Measurements from ENCODE around the gene CCSER1.
"Not testable (repeated sequence)": the region's sequence is repeated elsewhere in the genome, so short reads cannot be mapped to it uniquely, and the experiment has no call there.

Gene CCSER1

DNA sequence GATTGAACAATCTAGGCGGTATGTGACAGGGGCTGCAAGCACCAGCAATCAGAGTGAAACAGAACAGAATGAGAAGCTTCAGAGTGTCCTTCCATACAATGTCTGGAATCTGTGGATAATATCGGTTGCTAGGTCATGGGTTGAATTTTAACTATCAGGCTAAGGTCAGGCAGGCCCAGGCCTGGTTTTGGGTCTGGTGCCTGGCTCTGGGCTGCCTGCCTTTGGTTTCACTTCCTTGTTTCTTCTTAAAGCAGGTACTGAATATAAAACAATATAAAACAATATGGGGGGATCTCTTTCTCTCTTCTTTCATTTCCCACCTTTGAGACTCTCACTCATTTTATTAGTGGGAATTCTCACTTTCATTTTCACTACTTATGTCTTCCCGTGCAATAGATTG lies 962.0 kb downstream of the CCSER1 start:
- Histone ChIP-seq H3K4me2 (no peak overlapping the region), H3K9me3 (replicated peaks in 1 of 11) (no peaks in the 10 kb centered on the region), H3K4me1 (no peaks in the 10 kb centered on the region), H3K27ac (no peak overlapping the region), H3K9ac (no peak overlapping the region), H3K36me3 (no peaks in the 10 kb centered on the region), H3K27me3 (no peaks in the 10 kb centered on the region), H4K20me1 (no peaks in the 10 kb centered on the region), H3K4me3 (no peak overlapping the region)
- no peak for TF ChIP-seq Cebpa-rat (IDR thresholded peaks at IDR 0.05)

DNA sequence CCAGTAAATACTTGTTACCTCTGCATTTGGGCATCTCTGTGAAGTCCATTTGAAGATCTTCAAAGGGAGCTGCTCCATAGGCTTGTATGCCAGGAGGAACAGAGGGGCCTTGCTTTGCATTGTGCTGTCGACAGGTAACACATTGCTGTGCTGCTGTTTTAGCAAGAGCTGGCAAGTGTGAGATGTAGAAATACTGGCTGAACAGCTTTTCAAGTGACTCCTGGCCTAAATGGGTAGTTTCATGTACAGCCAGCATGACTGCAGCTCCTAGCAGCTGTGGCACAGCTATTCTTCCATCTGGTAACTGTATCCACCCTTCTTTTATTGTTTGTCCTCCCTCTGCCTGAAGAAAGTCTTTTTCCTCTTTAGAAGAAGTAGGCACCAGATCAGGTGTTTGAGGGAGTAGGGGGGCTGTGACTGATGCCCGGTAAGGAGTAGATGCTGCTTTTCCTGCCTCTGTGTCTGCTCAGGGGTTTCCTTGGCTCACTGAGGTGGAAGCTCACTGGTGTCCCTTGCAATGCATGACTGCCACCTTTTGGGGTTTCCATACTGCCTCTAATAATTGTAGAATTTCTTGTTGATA lies 965.3 kb downstream of the CCSER1 start:
- Histone ChIP-seq H3K27ac (no peak overlapping the region), H3K4me2 (no peak overlapping the region), H3K27me3 (no peaks in the 10 kb centered on the region), H3K9ac (no peak overlapping the region), H3K4me3 (no peak overlapping the region), H3K4me1 (no peaks in the 10 kb centered on the region), H3K9me3 (replicated peaks in 1 of 11) (no peaks in the 10 kb centered on the region), H4K20me1 (no peaks in the 10 kb centered on the region), H3K36me3 (no peaks in the 10 kb centered on the region)
- TF ChIP-seq Cebpa-rat (IDR thresholded peaks at IDR 0.05) = no peak

DNA sequence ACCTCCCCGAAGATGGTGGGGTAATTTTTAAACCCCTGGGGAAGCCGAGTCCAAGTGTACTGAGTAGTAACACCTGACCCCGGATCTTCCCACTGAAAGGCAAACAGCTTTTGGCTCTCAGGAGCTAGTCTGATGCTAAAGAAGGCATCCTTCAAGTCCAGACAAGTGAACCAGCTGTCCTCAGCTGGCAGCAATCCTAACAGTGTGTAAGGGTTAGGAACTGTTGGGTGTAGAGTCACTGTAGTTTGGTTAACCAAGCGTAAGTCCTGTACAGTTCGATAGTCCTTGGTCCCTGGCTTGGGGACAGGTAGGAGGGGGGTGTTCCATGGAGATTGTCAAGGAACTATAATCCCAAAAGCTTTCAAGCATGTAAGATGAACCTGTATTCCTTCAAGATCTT lies 967.0 kb downstream of the CCSER1 start:
- H3K27me3 ChIP-seq; H3K36me3 ChIP-seq; H3K9ac ChIP-seq; H3K27ac ChIP-seq; H3K9me3 ChIP-seq (replicated peaks in 1 of 11); H4K20me1 ChIP-seq; H3K4me3 ChIP-seq; H3K4me2 ChIP-seq; H3K4me1 ChIP-seq: not testable (repeated sequence)

DNA sequence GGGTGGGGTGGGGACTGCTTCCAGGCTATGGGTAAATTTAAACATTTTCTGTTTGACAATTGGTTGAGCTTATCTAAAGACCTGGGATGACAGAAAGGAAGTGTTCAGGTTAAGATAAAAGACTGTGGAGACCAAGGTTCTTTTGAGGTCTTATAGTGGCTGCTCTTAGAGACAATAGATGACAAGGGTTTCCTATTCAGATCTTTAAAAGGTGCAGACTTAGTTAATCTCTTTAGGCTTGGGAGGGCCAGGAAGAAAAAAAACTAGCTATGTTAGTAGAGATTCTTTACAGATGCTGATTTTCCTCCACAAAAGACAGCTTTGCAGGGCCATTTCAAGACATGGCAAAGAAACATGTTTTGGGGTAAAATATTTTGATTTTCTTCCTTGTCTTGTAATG lies 972.5 kb downstream of the CCSER1 start:
- no peak overlapping the region for H3K9ac ChIP-seq
- H3K27ac ChIP-seq = no peak overlapping the region
- no peak overlapping the region for H3K4me2 ChIP-seq
- H3K4me3 ChIP-seq = no peak overlapping the region
- H3K4me1 ChIP-seq = no peaks in the 10 kb centered on the region
- no peaks in the 10 kb centered on the region for H3K27me3 ChIP-seq
- peaks cover 0 to 17% (median 10%) of the 10 kb centered on the region in 11 experiments; a peak in 15 of 22 replicates for H3K9me3 ChIP-seq (replicated peaks in 1 of 11)
- no peaks in the 10 kb centered on the region for H3K36me3 ChIP-seq
- TF ChIP-seq Cebpa-rat (IDR thresholded peaks at IDR 0.05) = no peak
- no peaks in the 10 kb centered on the region for H4K20me1 ChIP-seq

- no peaks in the 10 kb centered on the region for H3K4me1 ChIP-seq
- H3K36me3 ChIP-seq = no peaks in the 10 kb centered on the region
- H3K27ac ChIP-seq = no peak overlapping the region
- no peak overlapping the region for H3K4me2 ChIP-seq
- TF ChIP-seq Cebpa-rat (IDR thresholded peaks at IDR 0.05) = no peak
- H3K4me3 ChIP-seq = no peak overlapping the region
- no peaks in the 10 kb centered on the region for H4K20me1 ChIP-seq
- no peak overlapping the region for H3K9ac ChIP-seq
- no peaks in the 10 kb centered on the region for H3K27me3 ChIP-seq
- peaks cover 0 to 12% (median 8%) of the 10 kb centered on the region in 11 experiments; a peak in 15 of 22 replicates for H3K9me3 ChIP-seq (replicated peaks in 1 of 11)
These were observed 981.6 kb downstream of the CCSER1 start for GRCh38 chr4:91108751-91109150.

DNA sequence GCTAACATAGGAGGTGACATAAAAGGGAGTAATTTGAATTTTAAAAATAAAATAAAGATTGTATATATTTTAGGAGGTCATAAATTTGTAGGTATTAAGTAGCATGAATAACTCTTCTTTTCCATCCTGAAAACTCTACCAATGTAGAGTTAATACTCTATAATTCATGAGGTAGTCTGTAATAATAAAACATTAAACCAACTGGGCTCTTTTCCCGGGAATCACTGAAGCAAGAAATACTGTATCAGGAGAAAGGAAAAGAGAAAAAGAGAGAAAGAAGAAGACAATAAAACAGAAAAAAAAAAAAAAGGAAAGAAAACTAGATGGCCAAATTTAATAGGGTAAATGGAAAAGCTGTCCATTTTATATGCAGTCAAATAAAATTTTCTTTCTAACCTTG lies 984.4 kb downstream of the CCSER1 start:
- no peaks in the 10 kb centered on the region for H3K36me3 ChIP-seq
- H3K4me3 ChIP-seq = no peak overlapping the region
- no peaks in the 10 kb centered on the region for H4K20me1 ChIP-seq
- no peak overlapping the region for H3K4me2 ChIP-seq
- H3K4me1 ChIP-seq = no peaks in the 10 kb centered on the region
- H3K27ac ChIP-seq = no peak overlapping the region
- no peak for TF ChIP-seq Cebpa-rat (IDR thresholded peaks at IDR 0.05)
- no peaks in the 10 kb centered on the region for H3K27me3 ChIP-seq
- H3K9me3 ChIP-seq (replicated peaks in 1 of 11) = no peaks in the 10 kb centered on the region
- no peak overlapping the region for H3K9ac ChIP-seq

DNA sequence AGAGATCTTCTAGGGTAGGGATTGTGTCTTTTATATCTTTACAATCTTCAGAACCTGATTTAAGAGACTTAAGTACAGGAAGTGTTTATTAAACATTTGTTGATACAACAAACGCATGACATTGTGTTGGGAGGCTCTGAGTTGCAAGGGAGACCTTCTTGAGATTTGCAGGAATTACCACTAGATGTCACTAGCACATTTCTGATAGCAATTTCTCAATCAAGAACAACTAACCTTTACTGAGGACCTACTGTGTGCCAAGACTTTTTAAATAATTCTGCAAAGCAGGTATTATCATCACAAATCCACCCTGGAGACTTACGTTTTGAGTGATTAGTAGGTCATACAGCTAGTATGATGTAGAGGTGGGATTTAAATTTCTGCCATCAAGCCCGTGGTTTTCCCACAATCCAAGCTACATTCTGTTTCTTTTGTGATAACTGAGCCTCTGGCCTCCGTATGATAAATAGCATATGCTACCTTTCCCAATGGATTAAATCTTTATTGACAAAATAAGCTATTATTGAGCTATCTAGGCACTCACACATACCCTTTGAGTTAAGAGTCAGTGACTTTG lies 986.0 kb downstream of the CCSER1 start:
- TF ChIP-seq Cebpa-rat (IDR thresholded peaks at IDR 0.05) = no peak
- no peak overlapping the region for H3K4me2 ChIP-seq
- H4K20me1 ChIP-seq = no peaks in the 10 kb centered on the region
- no peak overlapping the region for H3K9ac ChIP-seq
- no peaks in the 10 kb centered on the region for H3K9me3 ChIP-seq (replicated peaks in 1 of 11)
- H3K27ac ChIP-seq = no peak overlapping the region
- no peaks in the 10 kb centered on the region for H3K4me1 ChIP-seq
- no peak overlapping the region for H3K4me3 ChIP-seq
- no peaks in the 10 kb centered on the region for H3K36me3 ChIP-seq
- no peaks in the 10 kb centered on the region for H3K27me3 ChIP-seq

DNA sequence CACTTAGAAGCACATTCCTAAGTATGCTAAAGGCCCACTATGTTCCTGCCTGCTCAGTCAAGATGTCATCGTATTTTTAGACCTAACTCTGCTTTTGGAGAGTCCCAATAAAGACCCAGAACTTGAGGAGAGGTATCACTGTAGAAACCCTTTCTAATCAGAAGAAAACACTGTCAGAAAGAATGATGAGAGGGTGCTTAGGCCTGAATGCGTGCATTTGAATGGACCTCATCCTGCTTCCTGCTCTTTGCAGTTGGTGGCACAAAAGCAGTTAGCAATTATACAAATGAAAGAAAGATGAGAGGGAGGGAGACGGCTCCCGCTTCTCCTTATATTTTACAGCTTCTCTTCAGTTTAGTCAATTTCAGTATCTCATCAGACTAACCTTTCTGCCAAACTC lies 987.2 kb downstream of the CCSER1 start:
- Histone ChIP-seq H3K9me3 (replicated peaks in 1 of 11) (no peaks in the 10 kb centered on the region), H4K20me1 (no peaks in the 10 kb centered on the region), H3K9ac (no peak overlapping the region)

DNA sequence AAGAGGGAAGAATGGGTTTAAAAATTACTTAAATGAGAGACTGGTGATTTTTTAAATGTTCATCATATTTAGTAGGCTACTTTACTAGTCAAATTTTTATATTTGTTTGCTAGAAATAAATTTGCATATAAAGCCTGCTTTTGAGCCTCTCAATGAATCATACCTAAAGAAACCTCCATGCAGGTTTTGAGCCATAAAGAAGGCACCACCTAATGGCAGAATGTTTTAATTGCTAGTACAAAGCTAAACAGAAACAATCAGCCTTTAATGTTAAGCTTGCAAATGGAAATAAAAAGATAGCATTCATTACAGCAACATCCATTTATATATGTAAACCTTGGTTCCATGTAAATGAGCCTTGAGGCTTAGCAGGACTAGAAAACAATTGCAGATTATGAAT lies 989.7 kb downstream of the CCSER1 start:
- Histone ChIP-seq H3K4me2 (no peak overlapping the region), H3K9ac (no peak overlapping the region), H3K4me1 (no peaks in the 10 kb centered on the region), H3K9me3 (replicated peaks in 1 of 11) (no peaks in the 10 kb centered on the region), H3K36me3 (no peaks in the 10 kb centered on the region), H3K27ac (no peak overlapping the region), H3K4me3 (no peak overlapping the region), H4K20me1 (no peaks in the 10 kb centered on the region), H3K27me3 (no peaks in the 10 kb centered on the region)
- TF ChIP-seq Cebpa-rat (IDR thresholded peaks at IDR 0.05) = no peak

More for the DNA sequence above, 987.2 kb downstream of the CCSER1 start:
- Histone ChIP-seq H3K4me3 (no peak overlapping the region), H3K4me2 (no peak overlapping the region), H3K36me3 (no peaks in the 10 kb centered on the region), H3K27ac (no peak overlapping the region), H3K27me3 (no peaks in the 10 kb centered on the region), H3K4me1 (no peaks in the 10 kb centered on the region)
- TF ChIP-seq Cebpa-rat (IDR thresholded peaks at IDR 0.05) = no peak

- H3K36me3 ChIP-seq = no peaks in the 10 kb centered on the region
- H3K27ac ChIP-seq = no peak overlapping the region
- no peak overlapping the region for H3K4me2 ChIP-seq
- H3K27me3 ChIP-seq = no peaks in the 10 kb centered on the region
- no peaks in the 10 kb centered on the region for H3K9me3 ChIP-seq (replicated peaks in 1 of 11)
- TF ChIP-seq Cebpa-rat (IDR thresholded peaks at IDR 0.05) = no peak
- H3K9ac ChIP-seq = no peak overlapping the region
- no peaks in the 10 kb centered on the region for H3K4me1 ChIP-seq
- no peak overlapping the region for H3K4me3 ChIP-seq
- H4K20me1 ChIP-seq = no peaks in the 10 kb centered on the region
These were observed 991.4 kb downstream of the CCSER1 start for GRCh38 chr4:91118597-91118996.

Data from BLaER1 treated with 17β-estradiol and CSF1 and Interleukin-3, amounts not matched to agents 10 nM and 100 nM (cell line).